Tibial artery (tissue), 4 donors: ENCODE measurements around the gene HIGD1A.

Experiments
- DNase-seq, 2 donors: peaks; one replicate each; pipeline ENCODE4 v3.0.0-alpha.2; 2019
- H3K27ac ChIP-seq, 2 donors: fragments of 200-600 bp; sonication (generic) in 1 of 2; 1 replicate in 1 of 2; 2 replicates in 1 of 2; pipeline ENCODE4 v1.5.1; 2018 to 2019; ENCODE audit warnings: mild to moderate bottlenecking in 1 of 2
- H3K27me3 ChIP-seq, 2 donors: fragments of 200-600 bp; sonication (generic) in 1 of 2; one replicate each; pipeline versions ENCODE4 v1.5.1 to v1.6.0; 2016 to 2019
- H3K36me3 ChIP-seq, 3 donors: fragments of 200-600 bp; sonication (generic) in 2 of 3; one replicate each; pipeline ENCODE4 v1.5.1; 2016 to 2019; ENCODE audit warnings: mild to moderate bottlenecking in 2 of 3
- H3K4me1 ChIP-seq, 4 donors: fragments of 200-600 bp; sonication (generic) in 2 of 4; 1 replicate in 3 of 4; 2 replicates in 1 of 4; pipeline ENCODE4 v1.5.1; 2016 to 2019
- H3K4me3 ChIP-seq, 2 donors: fragments of 200-600 bp; sonication (generic) in 1 of 2; 1 replicate in 1 of 2; 2 replicates in 1 of 2; pipeline ENCODE4 v1.5.1; 2018 to 2019; ENCODE audit warnings: mild to moderate bottlenecking in 2 of 2
- H3K9me3 ChIP-seq, 3 donors: fragments of 200-600 bp; sonication (generic) in 1 of 3; one replicate each; pipeline ENCODE4 v1.5.1; 2016 to 2019
- CTCF ChIP-seq, 2 experiments: fragments of 200-600 bp in 1 of 2; fragments of 450-650 bp in 1 of 2; IDR thresholded peaks; one replicate each; pipeline ENCODE4 v1.5.1; 2017 to 2019; ENCODE audit warnings: antibody characterized with exemption in 2 of 2, mild to moderate bottlenecking in 1 of 2, moderate library complexity in 1 of 2
- intact Hi-C: fragments of 100-400 bp; cut with DNase I; formaldehyde crosslinking; loops from one replicate; pipeline ENCODE4 v1.15.0; 2023; ENCODE audit warnings: low total_unique reads

HIGD1A gene

GRCh38 chr3:42836150-42837123, 32.1 kb upstream of the HIGD1A start:
- Histone ChIP-seq H3K9me3 (no peaks in the 10 kb centered on the region), H3K27me3 (no peaks in the 10 kb centered on the region), H3K4me3 (no peak overlapping the region), H3K4me1 (peaks cover 0 to 11% (median 0%) of the 10 kb centered on the region in 4 donors), H3K36me3 (no peaks in the 10 kb centered on the region), H3K27ac (no peak overlapping the region)
- intact Hi-C loops: no loop called here
- DNase-seq: no peak
- no peak for TF ChIP-seq CTCF (IDR thresholded peaks at IDR 0.05)

GRCh38 chr3:42831321-42831713, 27.0 kb upstream of the HIGD1A start:
- Histone ChIP-seq H3K27ac (peak overlapping the region in 1 of 2 donors; percentile 19), H3K4me3 (no peak overlapping the region), H3K9me3 (no peaks in the 10 kb centered on the region), H3K4me1 (peaks cover 0 to 10% (median 2%) of the 10 kb centered on the region in 4 donors), H3K27me3 (no peaks in the 10 kb centered on the region), H3K36me3 (no peaks in the 10 kb centered on the region)
- peak; percentile 78 to 89 for TF ChIP-seq CTCF (IDR thresholded peaks at IDR 0.05)
- intact Hi-C loops: loop anchor here (5.0 kb wide), 2 partner anchors 49 to 51 kb away; no protein-coding TSS in a partner anchor
- peak; percentile 72 to 84 for DNase-seq

GRCh38 chr3:42830437-42831320, 26.4 kb upstream of the HIGD1A start:
- no peak overlapping the region for H3K4me3 ChIP-seq
- TF ChIP-seq CTCF (IDR thresholded peaks at IDR 0.05): peak; percentile 33 to 38
- H3K9me3 ChIP-seq: no peaks in the 10 kb centered on the region
- H3K36me3 ChIP-seq: no peaks in the 10 kb centered on the region
- H3K27ac ChIP-seq: peak overlapping the region in 1 of 2 donors; percentile 19
- no peaks in the 10 kb centered on the region for H3K27me3 ChIP-seq
- H3K4me1 ChIP-seq: peaks cover 0 to 10% (median 2%) of the 10 kb centered on the region in 4 donors
- intact Hi-C loops: loop anchor here (5.0 kb wide), 2 partner anchors 48 to 52 kb away; no protein-coding TSS in a partner anchor
- DNase-seq: no peak

- Histone ChIP-seq H3K4me1 (peaks cover 0 to 10% (median 2%) of the 10 kb centered on the region in 4 donors), H3K27ac (no peak overlapping the region), H3K4me3 (no peak overlapping the region), H3K36me3 (no peaks in the 10 kb centered on the region), H3K27me3 (no peaks in the 10 kb centered on the region), H3K9me3 (no peaks in the 10 kb centered on the region)
- TF ChIP-seq CTCF (IDR thresholded peaks at IDR 0.05): no peak
- DNase-seq: no peak
- intact Hi-C loops: loop anchor here (5.0 kb wide), 2 partner anchors 48 to 52 kb away; no protein-coding TSS in a partner anchor
Observed at GRCh38 chr3:42829628-42830436, 25.5 kb upstream of the HIGD1A start.
